Parathyroid adenoma (tissue), 2 donors: Measurements from ENCODE around the gene MYH14.

ENCODE experiments used
- H2AFZ ChIP-seq: fragments of 300-600 bp; sonication (generic); one replicate; pipeline ENCODE4 v1.7.0; 2017; ENCODE audit warnings: antibody characterized with exemption, mild to moderate bottlenecking
- H3K27ac ChIP-seq: fragments of 300-600 bp; sonication (generic); one replicate; pipeline ENCODE4 v1.7.0; 2017
- H3K27me3 ChIP-seq: fragments of 300-600 bp; sonication (generic); one replicate; pipeline ENCODE4 v1.7.0; 2017; ENCODE audit warnings: low read length; ENCODE audit not compliant: control insufficient read depth, insufficient read depth
- H3K36me3 ChIP-seq: fragments of 300-600 bp; sonication (generic); one replicate; pipeline ENCODE4 v1.7.0; 2017; ENCODE audit warnings: low read length; ENCODE audit not compliant: control insufficient read depth, insufficient read depth
- H3K4me1 ChIP-seq: fragments of 300-600 bp; sonication (generic); one replicate; pipeline ENCODE4 v1.7.0; 2017; ENCODE audit warnings: control low read depth
- H3K4me2 ChIP-seq: fragments of 300-600 bp; sonication (generic); one replicate; pipeline ENCODE4 v1.7.0; 2017; ENCODE audit warnings: low read length
- H3K4me3 ChIP-seq: fragments of 300-600 bp; sonication (generic); one replicate; pipeline ENCODE4 v1.7.0; 2017; ENCODE audit warnings: low read depth, low read length
- H3K79me2 ChIP-seq: fragments of 300-600 bp; sonication (generic); one replicate; pipeline ENCODE4 v1.7.0; 2017; ENCODE audit warnings: control low read depth
- H3K9ac ChIP-seq: fragments of 300-600 bp; sonication (generic); one replicate; pipeline ENCODE4 v1.7.0; 2017; ENCODE audit warnings: mild to moderate bottlenecking
- H3K9me3 ChIP-seq: fragments of 300-600 bp; sonication (generic); one replicate; pipeline ENCODE4 v1.7.0; 2017; ENCODE audit warnings: low read length; ENCODE audit not compliant: control insufficient read depth
- TF ChIP-seq, protein P1 (sequence below): fragments of 300-600 bp; sonication (generic); IDR thresholded peaks from one replicate; pipeline ENCODE4 v1.7.0; 2017; ENCODE audit warnings: antibody characterized with exemption, mild to moderate bottlenecking
- donor health status: primary hyperparathyroidism.

Gene MYH14

DNA sequence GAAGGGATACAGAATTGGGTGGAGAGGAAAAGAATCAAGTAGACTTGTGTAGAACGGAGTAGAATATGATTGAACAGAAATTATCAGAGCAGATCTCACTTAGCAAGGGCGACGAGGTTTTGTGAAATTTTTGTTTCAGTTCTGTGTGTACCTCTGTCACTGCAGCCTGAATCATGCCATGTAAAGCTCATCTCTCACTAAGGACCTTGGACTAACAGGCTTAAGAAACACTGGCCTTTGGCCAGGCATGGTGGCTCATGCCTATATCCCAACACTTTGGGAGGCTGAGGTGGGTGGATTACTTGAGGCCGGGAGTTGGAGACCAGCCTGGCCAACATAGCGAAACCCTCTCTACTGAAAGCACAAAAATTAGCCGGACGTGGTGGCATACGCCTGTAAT is 62.6 kb downstream of the MYH14 start:
- H3K9ac ChIP-seq: no peak overlapping the region
- H3K36me3 ChIP-seq: no peaks in the 10 kb centered on the region
- H3K4me1 ChIP-seq: no peaks in the 10 kb centered on the region
- no peaks in the 10 kb centered on the region for H3K27me3 ChIP-seq
- H3K27ac ChIP-seq: no peak overlapping the region
- no peaks in the 10 kb centered on the region for H3K9me3 ChIP-seq
- no peak overlapping the region for H3K4me3 ChIP-seq
- H2AFZ ChIP-seq: no peak overlapping the region
- TF ChIP-seq, protein P1, sequence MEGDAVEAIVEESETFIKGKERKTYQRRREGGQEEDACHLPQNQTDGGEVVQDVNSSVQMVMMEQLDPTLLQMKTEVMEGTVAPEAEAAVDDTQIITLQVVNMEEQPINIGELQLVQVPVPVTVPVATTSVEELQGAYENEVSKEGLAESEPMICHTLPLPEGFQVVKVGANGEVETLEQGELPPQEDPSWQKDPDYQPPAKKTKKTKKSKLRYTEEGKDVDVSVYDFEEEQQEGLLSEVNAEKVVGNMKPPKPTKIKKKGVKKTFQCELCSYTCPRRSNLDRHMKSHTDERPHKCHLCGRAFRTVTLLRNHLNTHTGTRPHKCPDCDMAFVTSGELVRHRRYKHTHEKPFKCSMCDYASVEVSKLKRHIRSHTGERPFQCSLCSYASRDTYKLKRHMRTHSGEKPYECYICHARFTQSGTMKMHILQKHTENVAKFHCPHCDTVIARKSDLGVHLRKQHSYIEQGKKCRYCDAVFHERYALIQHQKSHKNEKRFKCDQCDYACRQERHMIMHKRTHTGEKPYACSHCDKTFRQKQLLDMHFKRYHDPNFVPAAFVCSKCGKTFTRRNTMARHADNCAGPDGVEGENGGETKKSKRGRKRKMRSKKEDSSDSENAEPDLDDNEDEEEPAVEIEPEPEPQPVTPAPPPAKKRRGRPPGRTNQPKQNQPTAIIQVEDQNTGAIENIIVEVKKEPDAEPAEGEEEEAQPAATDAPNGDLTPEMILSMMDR: no peak
- no peaks in the 10 kb centered on the region for H3K79me2 ChIP-seq
- H3K4me2 ChIP-seq: no peak overlapping the region

DNA sequence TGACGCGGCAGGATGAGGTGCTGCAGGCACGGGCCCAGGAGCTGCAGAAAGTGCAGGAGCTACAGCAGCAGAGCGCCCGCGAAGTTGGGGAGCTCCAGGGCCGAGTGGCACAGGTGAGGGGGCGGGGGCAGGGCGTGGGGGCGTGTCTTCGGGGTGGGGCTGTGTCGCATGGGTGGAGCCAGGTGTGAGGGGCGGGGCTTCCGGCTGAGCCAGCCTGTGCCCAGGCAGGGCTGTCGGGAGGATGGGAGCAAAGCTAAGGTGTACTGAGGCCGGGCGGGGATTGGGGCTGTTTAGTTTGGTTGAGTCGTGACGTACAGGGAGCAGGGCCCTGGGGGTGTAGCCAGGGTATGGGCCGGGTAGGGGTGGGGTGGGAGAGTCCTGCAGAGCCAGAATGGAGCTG is 63.5 kb downstream of the MYH14 start:
- Histone ChIP-seq H3K36me3 (no peaks in the 10 kb centered on the region), H3K27ac (no peak overlapping the region), H3K9me3 (no peaks in the 10 kb centered on the region), H3K9ac (no peak overlapping the region), H3K27me3 (no peaks in the 10 kb centered on the region), H2AFZ (no peak overlapping the region), H3K4me2 (no peak overlapping the region), H3K4me1 (no peaks in the 10 kb centered on the region), H3K4me3 (no peak overlapping the region), H3K79me2 (no peaks in the 10 kb centered on the region)
- TF ChIP-seq, protein P1: no peak

DNA sequence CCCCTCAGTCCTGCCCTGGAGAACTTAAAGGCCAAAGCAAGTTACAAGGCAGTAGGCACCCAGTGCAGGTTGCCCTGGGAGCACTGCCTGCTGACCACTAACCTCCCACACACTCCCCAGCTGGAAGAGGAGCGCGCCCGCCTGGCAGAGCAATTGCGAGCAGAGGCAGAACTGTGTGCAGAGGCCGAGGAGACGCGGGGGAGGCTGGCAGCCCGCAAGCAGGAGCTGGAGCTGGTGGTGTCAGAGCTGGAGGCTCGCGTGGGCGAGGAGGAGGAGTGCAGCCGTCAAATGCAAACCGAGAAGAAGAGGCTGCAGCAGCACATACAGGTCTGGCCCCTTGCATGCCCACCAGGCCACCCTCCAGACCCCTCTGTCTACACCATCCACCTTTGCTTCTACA is 64.6 kb downstream of the MYH14 start:
- Histone ChIP-seq H3K4me1 (no peaks in the 10 kb centered on the region), H2AFZ (no peak overlapping the region), H3K27me3 (no peaks in the 10 kb centered on the region), H3K27ac (no peak overlapping the region), H3K4me2 (no peak overlapping the region), H3K9ac (no peak overlapping the region), H3K36me3 (no peaks in the 10 kb centered on the region), H3K9me3 (no peaks in the 10 kb centered on the region), H3K4me3 (no peak overlapping the region), H3K79me2 (no peaks in the 10 kb centered on the region)
- TF ChIP-seq, protein P1: no peak

DNA sequence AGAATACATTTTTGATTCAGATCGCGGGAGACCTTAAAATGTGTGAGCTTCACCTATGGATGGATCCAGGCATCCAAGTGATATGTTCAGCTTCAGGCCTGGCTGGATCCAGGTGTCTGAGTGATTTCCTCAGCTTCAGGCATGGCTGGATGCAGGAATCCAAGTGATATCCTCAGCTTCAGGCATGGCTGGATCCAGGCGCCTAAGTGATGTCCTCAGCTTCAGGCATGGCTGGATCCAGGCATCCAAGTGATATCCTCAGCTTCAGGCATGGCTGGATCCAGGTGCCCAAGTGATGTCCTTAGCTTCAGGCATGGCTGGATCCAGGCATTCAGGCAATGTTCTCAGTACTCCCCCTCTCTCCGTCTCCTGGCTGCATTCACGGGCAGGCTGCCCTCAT is 65.1 kb downstream of the MYH14 start:
- no peak overlapping the region for H2AFZ ChIP-seq
- H3K9me3 ChIP-seq: no peaks in the 10 kb centered on the region
- no peaks in the 10 kb centered on the region for H3K36me3 ChIP-seq
- H3K27ac ChIP-seq: no peak overlapping the region
- no peak overlapping the region for H3K9ac ChIP-seq
- no peak overlapping the region for H3K4me3 ChIP-seq
- no peaks in the 10 kb centered on the region for H3K4me1 ChIP-seq
- no peak overlapping the region for H3K4me2 ChIP-seq
- H3K27me3 ChIP-seq: no peaks in the 10 kb centered on the region
- TF ChIP-seq, protein P1: no peak
- H3K79me2 ChIP-seq: no peaks in the 10 kb centered on the region

DNA sequence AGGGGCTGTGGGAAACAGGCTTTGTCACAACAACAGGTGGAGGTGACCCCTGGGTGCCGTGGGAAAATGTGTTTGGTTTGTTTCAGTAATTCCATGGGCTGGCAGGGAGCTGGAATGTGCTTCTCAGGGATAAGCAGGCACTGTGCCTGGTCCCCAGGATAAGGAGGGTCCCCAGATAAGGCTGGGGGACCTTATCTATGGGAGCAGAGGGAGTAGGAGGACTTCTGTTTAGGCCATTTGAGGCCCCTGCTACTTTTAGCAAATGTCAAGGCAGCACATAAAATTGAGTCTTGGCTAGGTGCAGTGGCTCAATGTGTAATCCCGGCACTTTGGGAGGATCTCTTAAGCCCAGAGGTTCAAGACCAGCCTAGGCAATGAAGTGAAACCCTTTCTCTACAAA is 66.2 kb downstream of the MYH14 start:
- TF ChIP-seq, protein P1: no peak
- Histone ChIP-seq H2AFZ (no peak overlapping the region), H3K9ac (no peak overlapping the region), H3K4me2 (no peak overlapping the region), H3K27me3 (no peaks in the 10 kb centered on the region), H3K79me2 (no peaks in the 10 kb centered on the region), H3K36me3 (no peaks in the 10 kb centered on the region), H3K9me3 (no peaks in the 10 kb centered on the region), H3K4me3 (no peak overlapping the region), H3K4me1 (no peaks in the 10 kb centered on the region), H3K27ac (no peak overlapping the region)
